Activated CD4-positive, CD25-positive, alpha-beta regulatory T cell (primary cell): ENCODE measurements around the gene SVOPL.

ENCODE experiments used
- DNase-seq, 4 experiments: peaks; one replicate each; lab custom pipeline; 2025; lab: John Stamatoyannopoulos, UW

SVOPL gene

DNA sequence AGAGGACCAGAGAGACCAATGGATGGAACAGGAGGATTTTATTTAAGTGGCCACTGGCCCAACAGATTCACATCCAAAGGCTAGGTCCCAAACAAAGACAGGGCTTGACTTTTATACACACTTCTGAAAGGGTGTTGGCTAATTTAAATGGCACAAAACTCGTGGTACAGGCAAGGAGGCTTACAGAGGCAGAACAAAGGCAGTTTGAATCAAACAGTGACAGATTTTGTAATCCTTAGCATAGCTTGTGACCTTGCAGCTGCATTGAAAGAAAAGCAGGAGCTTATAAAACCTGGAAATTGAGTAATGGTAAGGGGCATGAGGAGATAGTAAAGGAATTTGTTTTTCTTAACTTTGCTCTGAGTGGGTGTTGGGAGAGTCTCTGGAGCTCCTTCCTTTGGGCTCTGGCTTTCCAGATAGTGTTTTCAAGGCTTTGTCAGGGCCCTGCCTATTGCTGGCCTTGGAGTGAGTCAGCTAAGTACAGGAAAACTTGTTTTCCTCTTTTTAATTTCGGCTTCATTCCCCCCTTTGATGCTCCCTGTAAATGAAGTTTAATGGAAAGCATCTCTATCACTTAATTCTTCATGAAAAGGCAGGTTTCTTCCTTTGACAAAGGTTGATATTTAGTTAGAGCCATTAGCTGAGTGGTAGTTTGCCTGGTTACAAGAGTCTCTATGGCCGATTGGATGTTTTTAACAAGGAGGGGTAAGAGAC is 144.2 kb downstream of the SVOPL start:
- DNase-seq = no peak

DNA sequence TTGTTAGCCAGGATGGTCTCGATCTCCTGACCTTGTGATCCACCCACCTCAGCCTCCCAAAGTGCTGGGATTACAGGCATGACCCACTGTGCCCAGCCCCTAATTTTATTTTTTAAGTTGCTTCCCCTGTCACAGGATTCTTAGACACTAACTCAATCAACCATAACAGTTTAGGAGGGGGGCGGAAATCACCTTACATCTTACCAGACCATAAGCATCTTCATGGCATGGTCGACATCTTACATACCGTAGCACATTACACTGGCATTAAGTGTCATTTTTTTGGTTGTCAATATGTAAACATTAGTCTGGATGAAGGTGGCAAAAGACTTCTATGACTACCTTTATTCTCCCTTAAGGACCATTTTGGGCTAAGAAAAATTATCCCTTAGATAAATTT is 145.5 kb downstream of the SVOPL start:
- no peak for DNase-seq

DNA sequence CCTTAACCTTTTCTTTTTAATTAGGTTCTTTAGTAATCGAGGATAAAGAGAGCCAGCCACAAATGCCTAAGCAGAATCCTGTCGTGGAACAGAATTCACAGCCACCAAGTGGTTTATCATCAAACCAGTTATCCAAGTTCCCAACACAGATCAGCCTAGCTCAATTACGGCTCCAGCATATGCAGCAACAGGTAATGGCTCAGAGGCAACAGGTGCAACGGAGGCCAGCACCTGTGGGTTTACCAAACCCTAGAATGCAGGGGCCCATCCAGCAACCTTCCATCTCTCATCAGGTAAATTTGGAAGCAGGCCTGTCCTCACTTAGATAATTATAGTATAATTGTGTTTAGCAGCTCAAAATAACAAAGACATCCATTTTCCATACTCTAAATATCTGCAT is 146.5 kb downstream of the SVOPL start:
- DNase-seq = no peak

DNA sequence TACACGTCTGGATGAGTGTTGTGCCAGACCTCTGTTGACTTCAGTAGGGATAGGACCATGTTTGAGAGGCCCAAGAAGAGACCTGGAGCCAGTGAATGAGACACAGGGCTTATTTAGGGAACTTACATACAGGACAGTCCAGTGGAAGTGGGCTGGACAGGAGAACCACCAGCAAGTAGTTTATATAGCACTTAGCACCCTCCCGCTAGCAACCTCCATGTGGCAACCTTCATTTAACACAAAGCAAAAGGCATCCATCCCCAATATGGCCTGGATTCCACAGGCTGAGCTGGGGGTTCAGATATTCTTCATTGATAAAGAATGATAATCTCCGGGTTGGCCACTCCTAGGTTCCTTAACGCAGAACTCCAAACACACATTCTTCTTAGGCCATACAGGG is 147.4 kb downstream of the SVOPL start:
- no peak for DNase-seq

DNA sequence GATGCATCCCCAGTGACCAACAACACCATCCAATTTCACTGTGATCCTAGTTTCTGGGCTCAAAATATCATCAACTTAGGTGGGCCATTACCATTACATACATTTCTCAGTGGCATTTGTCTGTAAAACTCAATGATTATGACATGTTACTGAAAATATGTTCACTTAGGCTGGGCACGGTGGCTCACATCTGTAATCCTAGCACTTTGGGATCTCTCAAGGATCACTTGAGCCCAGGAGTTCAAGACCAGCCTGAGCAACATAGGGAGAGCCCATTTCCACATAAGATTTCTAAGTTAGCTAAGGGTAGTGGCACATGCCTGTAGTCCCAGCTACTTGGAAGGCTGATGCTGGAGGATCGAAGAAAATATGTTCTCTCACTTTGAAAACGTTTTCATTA is 150.1 kb downstream of the SVOPL start:
- no peak for DNase-seq

DNA sequence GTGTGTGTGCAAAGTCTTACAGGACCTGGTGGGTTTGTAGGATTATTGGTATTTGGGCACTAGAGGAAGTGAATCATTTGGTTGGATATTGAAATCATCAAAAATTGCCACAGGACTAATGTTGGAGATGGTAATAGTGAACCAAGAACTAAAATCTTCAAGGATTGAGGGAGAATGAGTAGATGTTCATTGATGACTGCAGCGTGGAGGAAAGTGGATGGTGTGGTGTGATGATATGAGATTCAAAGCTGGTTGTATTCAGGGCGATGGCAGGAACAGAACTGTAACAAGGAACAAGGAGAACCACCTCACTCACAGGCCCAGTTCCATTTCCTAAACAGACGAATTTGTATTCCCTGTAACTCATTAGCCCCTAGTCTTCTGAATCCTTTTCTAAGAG is 150.8 kb downstream of the SVOPL start:
- no peak for DNase-seq

DNA sequence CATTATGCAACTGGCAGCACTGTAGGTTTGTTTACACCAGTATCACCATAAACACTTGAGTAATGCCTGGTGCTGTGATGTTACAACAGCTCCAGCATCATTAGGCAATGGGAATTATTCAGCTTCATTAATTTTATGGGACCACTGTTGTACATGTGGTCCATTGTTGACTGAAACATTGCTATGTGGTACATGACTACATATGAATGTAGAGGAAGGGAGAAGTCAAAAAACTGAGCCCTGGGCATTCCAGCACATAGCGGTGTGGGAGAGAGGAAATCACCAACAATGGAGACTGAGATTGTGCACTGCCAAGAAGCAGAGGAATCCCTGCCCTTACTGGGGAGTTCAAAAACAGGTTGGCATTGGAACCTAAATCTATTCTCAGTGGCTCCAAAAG is 152.1 kb downstream of the SVOPL start:
- DNase-seq = no peak

DNA sequence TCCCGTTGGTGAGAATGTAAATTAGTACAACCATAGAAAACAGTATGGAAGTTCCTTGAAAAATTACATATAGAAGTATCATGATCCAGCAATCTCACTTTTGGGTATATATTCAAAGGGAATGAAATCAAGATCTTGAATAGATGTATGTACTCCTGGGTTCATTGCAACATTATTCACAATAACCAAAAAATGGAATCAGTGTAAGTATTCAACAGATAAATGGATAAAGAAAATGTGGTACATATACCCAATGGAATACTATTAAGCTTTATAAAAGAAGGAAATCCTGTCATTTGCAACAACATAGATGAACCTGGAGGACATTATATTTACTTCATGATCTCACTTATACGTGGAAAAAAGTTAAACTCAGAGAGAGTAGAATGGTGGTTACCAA is 154.3 kb downstream of the SVOPL start:
- DNase-seq = no peak

DNA sequence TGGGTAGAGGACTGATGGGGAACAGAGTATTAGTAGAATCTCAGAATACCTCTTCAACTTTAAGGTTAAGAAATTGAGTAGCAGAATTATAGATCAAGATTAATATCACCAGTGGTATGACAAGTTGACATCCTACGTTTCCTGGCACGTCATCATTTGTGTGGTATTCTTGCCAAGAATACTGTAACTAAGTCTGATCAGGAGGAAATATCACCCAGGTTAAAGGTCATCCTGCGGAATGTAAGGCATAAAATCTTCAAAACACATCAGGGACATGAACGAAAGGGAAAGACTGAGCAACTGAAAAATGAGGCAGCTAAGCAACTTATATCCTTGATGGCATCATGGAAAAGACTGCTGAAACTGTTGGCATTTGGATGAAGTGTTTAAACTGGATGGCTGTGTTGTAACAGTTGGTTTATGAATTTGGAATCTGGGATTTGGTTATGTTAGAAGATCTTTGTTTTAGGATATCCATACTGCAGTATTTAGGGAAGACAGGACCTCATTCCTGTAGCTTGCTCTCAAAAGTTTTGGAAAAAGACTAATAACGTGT is 155.0 kb downstream of the SVOPL start:
- no peak for DNase-seq

DNA sequence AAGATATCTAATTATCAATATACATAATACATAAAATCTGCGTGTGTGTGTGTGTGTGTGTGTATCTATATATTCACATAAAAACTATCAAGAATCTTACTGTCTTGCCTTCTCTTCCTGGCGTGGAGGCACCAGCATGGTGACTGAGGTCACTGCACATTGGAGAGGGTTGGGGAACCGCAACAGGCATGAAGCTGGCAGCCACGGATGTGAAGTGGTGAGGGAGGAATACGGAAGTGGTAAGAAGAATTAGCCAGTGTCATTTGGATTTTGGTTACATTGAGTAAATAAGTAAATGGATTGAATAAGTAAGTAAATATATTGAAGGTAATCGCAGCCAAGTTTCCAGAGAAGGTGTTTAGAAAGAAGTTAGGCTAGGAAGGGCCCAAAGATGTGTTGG is 156.0 kb downstream of the SVOPL start:
- no peak for DNase-seq
